ENCODE results near the gene MYO15A.

The MYO15A gene

DNA sequence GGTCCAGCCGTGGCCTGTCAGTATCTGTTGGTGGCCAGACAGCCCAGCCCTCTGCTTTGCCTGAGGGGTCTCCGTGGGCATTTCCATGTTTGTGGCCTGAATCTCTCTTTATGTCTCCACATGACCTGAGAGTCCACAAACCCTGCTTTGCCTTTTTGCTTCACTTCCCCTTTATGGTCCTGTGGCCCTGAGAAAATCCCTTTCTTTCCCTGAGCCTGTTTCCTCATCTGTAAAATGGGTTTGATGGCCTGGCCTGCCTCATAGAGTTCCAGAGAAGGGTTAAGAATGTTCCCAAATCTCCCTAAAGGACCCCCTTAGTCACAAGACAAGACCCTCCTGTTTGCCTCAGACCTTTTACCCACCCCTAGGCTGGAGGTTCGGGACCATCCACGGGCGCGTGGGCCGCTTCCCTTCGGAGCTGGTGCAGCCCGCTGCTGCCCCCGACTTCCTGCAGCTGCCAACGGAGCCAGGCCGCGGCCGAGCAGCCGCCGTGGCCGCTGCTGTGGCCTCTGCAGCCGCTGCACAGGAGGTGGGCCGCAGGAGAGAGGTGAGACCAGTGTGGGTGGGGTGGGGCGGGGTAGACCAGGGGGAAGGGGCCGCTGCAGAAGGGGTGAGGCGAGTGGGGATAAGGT lies 48.9 kb downstream of the MYO15A start:
- no peak for DNase-seq (ENCODE audit: extremely low read depth in 1 of 2, low read depth in 1 of 2)

DNA sequence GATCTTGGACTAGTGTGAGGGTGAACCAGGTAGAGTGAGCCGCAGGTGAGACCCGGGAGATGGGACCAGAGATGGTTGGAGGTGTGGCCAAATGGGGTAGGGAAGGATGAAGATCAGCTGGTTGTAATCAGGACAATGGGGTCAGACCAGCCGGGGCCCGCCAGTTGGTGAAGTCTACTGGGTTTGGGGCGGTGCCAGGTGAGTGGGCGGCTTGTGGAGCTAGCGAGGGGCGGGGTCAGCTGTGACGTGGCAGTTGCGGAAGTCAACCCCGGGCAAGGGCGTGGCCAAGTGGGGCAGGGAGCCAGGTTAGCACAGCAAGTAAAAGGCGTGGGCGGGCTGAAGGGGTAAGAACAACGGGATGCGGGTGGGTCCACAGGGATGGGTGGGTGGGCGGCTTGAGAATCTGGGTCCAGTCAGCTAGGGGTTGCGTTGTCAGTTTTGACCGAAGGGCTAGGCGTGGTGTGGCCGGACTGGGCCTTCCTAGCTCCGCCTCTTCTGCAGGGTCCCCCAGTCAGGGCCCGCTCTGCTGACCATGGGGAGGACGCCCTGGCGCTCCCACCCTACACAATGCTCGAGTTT lies 49.6 kb downstream of the MYO15A start:
- peak; percentile 91 to 92 for DNase-seq (ENCODE audit: extremely low read depth in 1 of 2, low read depth in 1 of 2)

- no peak for DNase-seq (ENCODE audit: extremely low read depth in 1 of 2, low read depth in 1 of 2)
Measured at GRCh38 chr17:18159551-18160120, 51.1 kb downstream of the MYO15A start.

GRCh38 chr17:18160128-18160856 lies 51.7 kb downstream of the MYO15A start:
- DNase-seq (ENCODE audit: extremely low read depth in 1 of 2, low read depth in 1 of 2): no peak

DNA sequence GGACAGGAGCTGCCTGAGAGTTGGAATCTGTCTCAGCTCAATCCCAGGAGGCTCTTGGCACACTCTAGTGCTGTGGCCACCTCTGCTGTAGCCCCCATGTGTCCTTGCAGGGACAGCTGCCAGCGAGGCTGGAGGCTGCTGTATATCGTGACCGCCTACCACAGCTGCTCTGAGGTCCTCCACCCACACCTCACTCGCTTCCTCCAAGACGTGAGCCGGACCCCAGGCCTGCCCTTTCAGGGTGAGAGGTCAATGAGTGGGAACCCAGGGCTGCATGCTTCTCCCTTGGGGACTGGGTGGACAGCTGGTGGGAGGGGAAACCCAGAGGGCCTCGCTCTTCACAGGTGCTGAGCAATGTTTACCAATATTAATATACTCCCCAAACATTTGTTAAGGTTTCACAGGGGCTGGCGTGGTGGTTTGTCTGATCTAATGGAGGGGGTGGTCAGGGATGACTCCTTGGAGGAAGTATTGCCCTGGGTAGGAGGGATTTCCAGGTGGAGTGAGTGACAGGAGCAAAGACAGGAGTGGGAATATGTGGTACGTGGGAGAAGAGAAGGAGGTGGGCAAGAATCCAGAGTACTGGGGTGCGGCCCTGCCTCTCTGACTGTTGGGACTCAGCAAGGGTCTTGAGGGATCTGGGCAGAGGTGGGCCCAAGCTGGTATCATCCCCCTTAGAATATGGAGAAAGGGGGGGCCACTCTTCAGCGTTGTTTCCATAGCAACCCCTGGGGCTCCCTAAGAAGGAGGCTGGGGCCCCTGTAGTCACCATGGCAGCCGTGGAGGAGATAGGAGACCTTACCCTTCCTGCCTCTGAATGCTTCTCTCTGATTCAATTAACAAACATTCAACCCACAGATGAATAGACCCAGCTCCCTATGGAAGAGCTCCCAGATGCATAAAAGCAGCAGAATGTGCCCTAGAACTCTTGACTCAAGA lies 52.9 kb downstream of the MYO15A start:
- no peak for DNase-seq (ENCODE audit: extremely low read depth in 1 of 2, low read depth in 1 of 2)

- no peak for DNase-seq (ENCODE audit: extremely low read depth in 1 of 2, low read depth in 1 of 2)
Measured at GRCh38 chr17:18163547-18163946, 55.0 kb downstream of the MYO15A start.

DNA sequence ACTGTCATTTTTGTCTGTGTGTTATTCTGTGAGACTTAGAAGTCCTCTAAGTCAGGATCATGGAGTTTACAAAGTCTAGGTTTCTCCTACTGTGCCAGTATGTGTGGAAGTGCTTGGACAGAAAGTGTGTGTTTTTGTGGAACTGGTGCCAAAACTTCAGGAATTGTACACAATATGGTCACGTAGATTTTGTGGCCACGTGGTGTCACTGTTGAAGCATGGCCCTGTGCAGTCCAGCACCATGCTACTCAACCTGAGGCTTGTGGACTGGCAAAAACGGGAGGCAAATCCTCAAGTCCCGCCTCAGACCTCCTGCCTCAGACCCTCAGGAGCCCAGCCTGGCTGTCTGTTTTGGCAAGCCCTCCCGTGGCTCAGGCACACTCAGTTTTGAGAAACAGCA lies 58.3 kb downstream of the MYO15A start:
- no peak for DNase-seq (ENCODE audit: extremely low read depth in 1 of 2, low read depth in 1 of 2)

DNA sequence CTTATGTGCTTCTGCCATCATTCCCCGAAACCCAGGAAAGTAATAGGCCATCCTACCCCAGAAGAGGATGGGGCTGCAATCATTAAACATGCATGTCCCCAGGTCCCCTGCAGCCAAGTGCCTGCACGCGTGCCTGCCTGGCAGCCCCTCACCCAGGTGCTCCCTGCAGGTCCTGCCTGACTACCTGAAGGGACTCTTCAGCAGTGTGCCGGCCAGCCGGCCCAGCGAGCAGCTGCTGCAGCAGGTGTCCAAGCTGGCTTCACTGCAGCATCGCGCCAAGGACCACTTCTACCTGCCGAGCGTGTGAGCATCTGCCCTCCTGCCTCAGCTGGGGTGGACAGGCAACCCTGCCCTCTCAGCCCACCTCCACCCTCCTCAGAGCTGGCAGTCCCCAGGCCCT lies 58.9 kb downstream of the MYO15A start:
- no peak for DNase-seq (ENCODE audit: extremely low read depth in 1 of 2, low read depth in 1 of 2)

- DNase-seq (ENCODE audit: extremely low read depth in 1 of 2, low read depth in 1 of 2): no peak
Measured at GRCh38 chr17:18172531-18173278, 64.1 kb downstream of the MYO15A start.

GRCh38 chr17:18173740-18174139 lies 65.2 kb downstream of the MYO15A start:
- no peak for DNase-seq (ENCODE audit: extremely low read depth in 1 of 2, low read depth in 1 of 2)

DNA sequence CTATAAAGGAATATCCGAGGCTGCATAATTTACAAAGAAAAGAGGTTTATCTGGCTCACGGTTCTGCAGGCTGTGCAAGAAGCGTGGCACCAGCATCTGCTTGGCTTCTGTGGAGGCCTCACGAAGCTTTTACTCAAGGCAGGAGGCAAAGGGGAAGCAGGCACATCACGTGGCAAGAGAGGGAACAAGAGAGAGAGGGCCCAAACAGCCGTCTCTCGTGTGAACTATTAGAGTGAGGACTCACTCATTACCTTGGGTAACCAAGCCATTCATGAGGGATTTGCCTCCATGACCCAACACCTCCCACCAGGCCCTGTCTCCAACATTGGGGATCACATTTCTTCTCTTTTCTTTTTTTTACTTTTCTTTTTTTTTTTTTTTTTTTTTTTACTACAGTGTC lies 67.6 kb downstream of the MYO15A start:
- no peak for DNase-seq (ENCODE audit: extremely low read depth in 1 of 2, low read depth in 1 of 2)

- DNase-seq (ENCODE audit: extremely low read depth in 1 of 2, low read depth in 1 of 2): no peak
Measured at GRCh38 chr17:18177133-18177532, 68.6 kb downstream of the MYO15A start.

- no peak for DNase-seq (ENCODE audit: extremely low read depth in 1 of 2, low read depth in 1 of 2)
Measured at GRCh38 chr17:18177722-18178121, 69.2 kb downstream of the MYO15A start.

DNA sequence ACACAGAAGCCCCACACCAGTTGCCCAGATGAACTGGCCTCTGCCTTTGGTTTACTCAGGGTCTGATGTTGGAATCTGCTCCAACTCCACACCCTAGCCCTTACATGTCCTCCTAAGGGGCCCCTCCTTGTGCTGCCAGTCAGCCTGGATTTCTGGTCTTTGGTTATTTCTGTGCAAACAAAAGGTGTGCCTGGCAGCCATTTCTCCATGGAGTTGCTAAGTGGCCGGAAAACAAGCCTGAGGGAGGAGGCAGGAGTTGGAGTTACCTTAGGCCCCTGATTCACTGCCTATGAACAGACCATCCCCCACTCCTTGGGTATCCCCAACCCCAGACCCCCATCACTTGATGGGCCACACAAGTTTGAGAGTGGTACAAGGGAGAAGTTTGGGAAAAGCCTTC lies 70.6 kb downstream of the MYO15A start:
- no peak for DNase-seq (ENCODE audit: extremely low read depth in 1 of 2, low read depth in 1 of 2)

GRCh38 chr17:18179804-18180203 lies 71.2 kb downstream of the MYO15A start:
- no peak for DNase-seq (ENCODE audit: extremely low read depth in 1 of 2, low read depth in 1 of 2)

- no peak for DNase-seq (ENCODE audit: extremely low read depth in 1 of 2, low read depth in 1 of 2)
Measured at GRCh38 chr17:18181358-18181757, 72.8 kb downstream of the MYO15A start.

GRCh38 chr17:18182110-18182977 lies 73.8 kb downstream of the MYO15A start:
- no peak for DNase-seq (ENCODE audit: extremely low read depth in 1 of 2, low read depth in 1 of 2)

DNA sequence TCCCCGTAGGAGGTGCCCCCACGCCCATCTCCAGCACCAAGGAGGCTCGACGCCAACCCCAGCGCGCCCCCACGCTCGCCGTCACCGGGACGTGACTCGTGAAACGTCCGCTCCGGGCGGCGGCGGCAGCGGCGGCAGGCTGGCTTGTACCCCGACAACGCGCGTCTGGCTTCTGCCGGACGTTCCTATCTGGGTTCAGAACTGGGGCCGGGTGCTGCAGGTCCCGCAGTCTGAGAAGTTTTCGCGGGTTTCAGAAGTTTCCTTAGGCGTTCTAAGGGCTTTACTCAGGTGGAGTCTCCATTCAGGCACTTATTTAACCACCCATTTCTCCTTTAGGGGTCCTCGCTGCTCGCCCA lies 74.4 kb downstream of the MYO15A start:
- DNase-seq (ENCODE audit: extremely low read depth in 1 of 2, low read depth in 1 of 2): peak; percentile 40 to 65

Data from activated CD8-positive, alpha-beta memory T cell treated with anti-CD3 and anti-CD28 coated beads for 1 hour (primary cell).